Measurements from ENCODE around the gene DES. TPM values are rescaled to one million over a fixed set of nuclear protein-coding genes. Genes with fewer than 3 reads are reported as not detected.

DES gene
- total RNA-seq, 4 donors from 2014 or later = 19.4 to 163 (median 37.8) TPM

GRCh38 chr2:219464286-219465032 lies 46.3 kb downstream of the DES start:
- DNase-seq (ENCODE audit: low spot score in 2 of 2) = no peak
- intact Hi-C loops (cut with DNase I; ENCODE audit: low total_unique reads) = no loop called here
- H3K4me3 ChIP-seq (ENCODE audit: low read depth, poor library complexity, severe bottlenecking) = no peak overlapping the region
- WGBS, 2 donors = 89 to 91% methylated on average over 15 to 21 of the region's 21 CpGs
- no peak for TF ChIP-seq CTCF (IDR thresholded peaks at IDR 0.05)
- TF ChIP-seq POLR2A (IDR thresholded peaks at IDR 0.05) = no peak

GRCh38 chr2:219465659-219466561 lies 47.7 kb downstream of the DES start:
- no peak for DNase-seq (ENCODE audit: low spot score in 2 of 2)
- WGBS, 2 donors = 88 to 91% methylated on average over 39 to 47 of the region's 47 CpGs
- H3K4me3 ChIP-seq (ENCODE audit: low read depth, poor library complexity, severe bottlenecking) = no peak overlapping the region
- no peak for TF ChIP-seq CTCF (IDR thresholded peaks at IDR 0.05)
- TF ChIP-seq POLR2A (IDR thresholded peaks at IDR 0.05) = no peak
- intact Hi-C loops (cut with DNase I; ENCODE audit: low total_unique reads) = no loop called here

GRCh38 chr2:219466816-219467735 lies 48.9 kb downstream of the DES start:
- TF ChIP-seq POLR2A (IDR thresholded peaks at IDR 0.05) (no peak), CTCF (IDR thresholded peaks at IDR 0.05) (no peak)
- intact Hi-C loops (cut with DNase I; ENCODE audit: low total_unique reads) = no loop called here
- WGBS, 2 donors = 74 to 84% methylated on average over 26 to 28 of the region's 28 CpGs
- no peak for DNase-seq (ENCODE audit: low spot score in 2 of 2)
- no peak overlapping the region for H3K4me3 ChIP-seq (ENCODE audit: low read depth, poor library complexity, severe bottlenecking)

GRCh38 chr2:219467736-219468075 lies 49.5 kb downstream of the DES start:
- intact Hi-C loops (cut with DNase I; ENCODE audit: low total_unique reads) = no loop called here

More at GRCh38 chr2:219467736-219468075, 49.5 kb downstream of the DES start:
- no peak overlapping the region for H3K4me3 ChIP-seq (ENCODE audit: low read depth, poor library complexity, severe bottlenecking)
- no peak for DNase-seq (ENCODE audit: low spot score in 2 of 2)
- WGBS, 2 donors = 64 to 68% methylated on average over 2 of the region's 2 CpGs
- TF ChIP-seq POLR2A (IDR thresholded peaks at IDR 0.05) (no peak), CTCF (IDR thresholded peaks at IDR 0.05) (no peak)
